ENCODE measurements around the gene TMEM131.

DNA sequence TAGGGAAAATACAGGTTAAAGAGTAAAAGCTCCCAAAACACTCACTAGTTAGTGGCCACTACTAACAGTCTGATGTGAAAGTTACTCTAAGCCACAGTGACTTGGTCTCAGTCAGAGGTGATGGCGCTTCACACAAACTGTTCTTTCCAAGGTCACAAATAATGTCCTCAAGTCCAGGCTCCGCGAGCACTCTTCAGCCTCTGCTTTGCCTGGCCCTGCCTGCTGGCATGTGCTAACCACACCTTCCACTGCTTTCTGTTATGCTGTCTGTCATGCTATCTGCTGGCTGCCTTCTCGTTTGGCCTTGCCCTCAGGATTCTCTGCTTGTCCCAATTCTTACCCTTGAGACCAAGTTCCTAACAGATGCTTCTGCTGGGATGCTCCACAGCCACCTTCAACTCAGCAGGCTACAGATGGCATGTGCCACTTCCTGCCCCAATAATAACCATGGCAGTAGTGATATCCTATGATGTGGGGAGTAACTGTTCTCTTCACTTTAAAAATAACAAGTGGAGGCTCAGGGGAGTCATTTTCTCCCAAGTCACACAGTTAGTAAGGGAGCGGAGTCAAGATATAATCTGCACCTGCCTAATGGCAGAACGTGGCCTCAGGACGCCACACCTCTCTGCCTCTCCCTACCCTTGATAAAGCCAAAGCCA is 206.6 kb downstream of the TMEM131 start:
- TF ChIP-seq ZNF274 (IDR thresholded peaks at IDR 0.05; ENCODE audit: insufficient read depth, insufficient read length), result no peak
- TF ChIP-seq POLR2A (IDR thresholded peaks at IDR 0.05; ENCODE audit: low read depth, low read length), result no peak
- TF ChIP-seq TBL1XR1 (IDR thresholded peaks at IDR 0.05; ENCODE audit: low read depth, low read length), result no peak
- TF ChIP-seq CBFB (IDR thresholded peaks at IDR 0.05; ENCODE audit: low read depth), result no peak
- no peak for TF ChIP-seq SMC3 (IDR thresholded peaks at IDR 0.05; ENCODE audit: borderline replicate concordance, low read length)
- no peak for TF ChIP-seq SIN3A (IDR thresholded peaks at IDR 0.05; ENCODE audit: low read depth, low read length)
- no peak for TF ChIP-seq CEBPB (IDR thresholded peaks at IDR 0.05; ENCODE audit: borderline replicate concordance in 1 of 2, low read depth in 2 of 2, low read length in 2 of 2)

Data from GM12878 (cell line).